ENCODE data around the gene WWC2. TPM values are rescaled to one million over a fixed set of nuclear protein-coding genes. Genes with fewer than 3 reads are reported as not detected.
A peak's percentile ranks its signal among the peaks of the same experiment; 100 is the strongest.

The WWC2 gene
- total RNA-seq, 1 experiment from 2014 or later = 126 TPM

- Mint-ChIP-seq H3K36me3 (peaks cover 6% of the 10 kb centered on the region; the same call in 1 of the 2 replicates), H3K27ac (no peak overlapping the region; the same call in 1 of the 2 replicates), H3K27me3 (ENCODE audit: low read depth) (no peaks in the 10 kb centered on the region), H3K4me1 (peaks cover 33% of the 10 kb centered on the region), H3K9me3 (no peaks in the 10 kb centered on the region), H3K4me3 (no peak overlapping the region)
- TF ChIP-seq ZNF532 (CRISPR knock-in tag; IDR thresholded peaks at IDR 0.05; ENCODE audit: borderline replicate concordance) (no peak), SOX15 (CRISPR knock-in tag; IDR thresholded peaks at IDR 0.05) (no peak), ZNF121 (CRISPR knock-in tag; IDR thresholded peaks at IDR 0.05) (0 out of 2 replicates have a peak, but pooled peaks have one; percentile 11), ZNF671 (CRISPR knock-in tag; IDR thresholded peaks at IDR 0.05) (no peak)
- DNase-seq (ENCODE audit: low spot score) (no peak), ATAC-seq (peak; percentile 33)
- ChIA-PET POLR2A (no interaction called here), CTCF (no interaction called here)
These were observed 101.4 kb downstream of the WWC2 start for GRCh38 chr4:183200453-183200852.

GRCh38 chr4:183201331-183201730 lies 102.3 kb downstream of the WWC2 start:
- DNase-seq (ENCODE audit: low spot score) = no peak
- CTCF ChIA-PET = no interaction called here
- POLR2A ChIA-PET = interaction anchor here (0.7 kb wide), 1 partner anchor 13 kb away, joined by 3 read pairs; no protein-coding TSS in a partner anchor
- no peak for TF ChIP-seq AFF4 (CRISPR knock-in tag; IDR thresholded peaks at IDR 0.05; ENCODE audit: borderline replicate concordance)
- TF ChIP-seq ESRRA (CRISPR knock-in tag; IDR thresholded peaks at IDR 0.05; ENCODE audit: borderline replicate concordance) = no peak
- no peak for TF ChIP-seq TEAD4 (CRISPR knock-in tag; IDR thresholded peaks at IDR 0.05)
- no peak for TF ChIP-seq E2F4 (CRISPR knock-in tag; IDR thresholded peaks at IDR 0.05; ENCODE audit: borderline replicate concordance, low read depth)
- TF ChIP-seq PRDM15 (CRISPR knock-in tag; IDR thresholded peaks at IDR 0.05) = no peak
- no peak for TF ChIP-seq USF1 (CRISPR knock-in tag; IDR thresholded peaks at IDR 0.05)
- H3K4me1 Mint-ChIP-seq = peaks cover 32% of the 10 kb centered on the region
- no peaks in the 10 kb centered on the region for H3K36me3 Mint-ChIP-seq
- no peak for ATAC-seq
- H3K4me3 Mint-ChIP-seq = no peak overlapping the region
- H3K9me3 Mint-ChIP-seq = no peaks in the 10 kb centered on the region
- no peak overlapping the region for H3K27ac Mint-ChIP-seq
- no peaks in the 10 kb centered on the region for H3K27me3 Mint-ChIP-seq (ENCODE audit: low read depth)
